ENCODE data around the gene YAF2.
"Not testable (repeated sequence)": the region's sequence is repeated elsewhere in the genome, so short reads cannot be mapped to it uniquely, and the experiment has no call there.

YAF2 gene

GRCh38 chr12:42192258-42192657 is 45.8 kb downstream of the YAF2 start:
- no peak for DNase-seq

- no peak for DNase-seq
Measured at GRCh38 chr12:42190376-42190775, 47.7 kb downstream of the YAF2 start.

GRCh38 chr12:42188275-42188674 is 49.8 kb downstream of the YAF2 start:
- DNase-seq, result not testable (repeated sequence)

GRCh38 chr12:42187799-42188198 is 50.2 kb downstream of the YAF2 start:
- DNase-seq, result no peak

- DNase-seq, result no peak
Measured at GRCh38 chr12:42186793-42187192, 51.3 kb downstream of the YAF2 start.

- no peak for DNase-seq
Measured at GRCh38 chr12:42182394-42182793, 55.7 kb downstream of the YAF2 start.

- DNase-seq, result no peak
Measured at GRCh38 chr12:42180990-42181596, 57.0 kb downstream of the YAF2 start.

- no peak for DNase-seq
Measured at GRCh38 chr12:42178101-42178500, 59.9 kb downstream of the YAF2 start.

GRCh38 chr12:42174978-42175377 is 63.1 kb downstream of the YAF2 start:
- DNase-seq, result no peak

- no peak for DNase-seq
Measured at GRCh38 chr12:42173961-42174521, 64.0 kb downstream of the YAF2 start.

GRCh38 chr12:42172441-42173210 is 65.4 kb downstream of the YAF2 start:
- DNase-seq, result no peak

- DNase-seq, result no peak
Measured at GRCh38 chr12:42167711-42168110, 70.3 kb downstream of the YAF2 start.

- no peak for DNase-seq
Measured at GRCh38 chr12:42166501-42166900, 71.5 kb downstream of the YAF2 start.

- DNase-seq, result no peak
Measured at GRCh38 chr12:42163913-42164312, 74.1 kb downstream of the YAF2 start.

- DNase-seq, result no peak
Measured at GRCh38 chr12:42162965-42163364, 75.1 kb downstream of the YAF2 start.

- DNase-seq, result no peak
Measured at GRCh38 chr12:42162193-42162592, 75.9 kb downstream of the YAF2 start.

- DNase-seq, result no peak
Measured at GRCh38 chr12:42161529-42161928, 76.5 kb downstream of the YAF2 start.

- DNase-seq, result no peak
Measured at GRCh38 chr12:42156232-42156631, 81.8 kb downstream of the YAF2 start.

GRCh38 chr12:42145552-42146215 is 92.4 kb downstream of the YAF2 start:
- peak; percentile 47 to 60 for DNase-seq

GRCh38 chr12:42145197-42145549 is 92.9 kb downstream of the YAF2 start:
- no peak for DNase-seq

GRCh38 chr12:42144408-42145196 is 93.4 kb downstream of the YAF2 start, which contains the start of gene GXYLT1:
Gene GXYLT1 (minus strand): TSS chr12:42144874. CDS start chr12:42144646, 228 bp downstream.
- peak; percentile 99 to 100 for DNase-seq

GRCh38 chr12:42144158-42144407 is 94.0 kb downstream of the YAF2 start:
- DNase-seq, result no peak

Data from NCI-H1930 (cell line).